GM23338 (cell line): ENCODE data around the gene ITIH5. TPM values are rescaled to one million over a fixed set of nuclear protein-coding genes. Genes with fewer than 3 reads are reported as not detected.

Source experiments
- ATAC-seq: fragments of 200-7000 bp; cut with Tn5 transposase; 3 replicates; pipeline ENCODE4 v1.9.1; 2020
- DNase-seq: peaks from one replicate; pipeline ENCODE4 v3.0.0-alpha.2; 2015; ENCODE audit warnings: low spot score
- H2AFZ ChIP-seq: fragments of 200-600 bp; sonication (generic); 2 replicates; pipeline ENCODE4 v1.8.0; 2016; ENCODE audit warnings: antibody characterized with exemption, mild to moderate bottlenecking, moderate library complexity
- H3F3A ChIP-seq: fragments of 200-600 bp; sonication (generic); replicated peaks from 2 replicates; pipeline ENCODE4 v1.8.0; 2017; ENCODE audit warnings: antibody characterized with exemption, mixed run types, low read depth
- H3K27ac ChIP-seq: fragments of 200-600 bp; sonication (generic); 2 replicates; pipeline ENCODE4 v1.6.1; 2016; ENCODE audit warnings: low read depth
- H3K27me3 ChIP-seq: fragments of 200-600 bp; sonication (generic); 2 replicates; pipeline ENCODE4 v1.8.0; 2016; ENCODE audit warnings: mild to moderate bottlenecking, mixed run types, moderate library complexity; ENCODE audit not compliant: insufficient read depth
- H3K36me3 ChIP-seq: fragments of 200-600 bp; sonication (generic); 2 replicates; pipeline ENCODE4 v1.8.0; 2016; ENCODE audit warnings: mild to moderate bottlenecking; ENCODE audit not compliant: insufficient read depth
- H3K4me1 ChIP-seq: fragments of 200-600 bp; sonication (generic); 2 replicates; pipeline ENCODE4 v1.8.0; 2016; ENCODE audit warnings: mild to moderate bottlenecking, moderate library complexity; ENCODE audit not compliant: insufficient read depth
- H3K4me2 ChIP-seq: fragments of 200-600 bp; sonication (generic); 2 replicates; pipeline ENCODE4 v1.7.1; 2017; ENCODE audit warnings: mixed run types
- H3K4me3 ChIP-seq: fragments of 200-600 bp; sonication (generic); 2 replicates; pipeline ENCODE4 v1.6.1; 2016; ENCODE audit warnings: mixed run types
- H3K79me2 ChIP-seq: fragments of 200-600 bp; sonication (generic); replicated peaks from 2 replicates; pipeline ENCODE4 v1.8.0; 2017; ENCODE audit warnings: mild to moderate bottlenecking; ENCODE audit not compliant: insufficient read depth
- H3K9me2 ChIP-seq: fragments of 200-600 bp; sonication (generic); 2 replicates; pipeline ENCODE4 v1.8.0; 2017; ENCODE audit not compliant: insufficient read depth
- H4K20me1 ChIP-seq: fragments of 200-600 bp; sonication (generic); replicated peaks from 2 replicates; pipeline ENCODE4 v1.8.0; 2017; ENCODE audit warnings: mild to moderate bottlenecking; ENCODE audit not compliant: insufficient read depth
- H3K27ac Mint-ChIP-seq: 2 replicates; pipeline ENCODE4 v1.8.0; 2020; ENCODE audit warnings: inconsistent platforms, mild to moderate bottlenecking, moderate library complexity, mixed read lengths
- H3K27me3 Mint-ChIP-seq: 3 replicates; pipeline ENCODE4 v1.8.0; 2022; ENCODE audit warnings: low read depth, mild to moderate bottlenecking, moderate library complexity, mixed read lengths, inconsistent platforms; ENCODE audit not compliant: insufficient read depth, poor library complexity
- H3K36me3 Mint-ChIP-seq: 3 replicates; pipeline ENCODE4 v1.8.0; 2021; ENCODE audit warnings: low read depth, mild to moderate bottlenecking, inconsistent platforms, moderate library complexity, mixed read lengths
- H3K4me1 Mint-ChIP-seq: 3 replicates; pipeline ENCODE4 v1.8.0; 2020; ENCODE audit warnings: mild to moderate bottlenecking, inconsistent platforms, mixed read lengths
- H3K4me3 Mint-ChIP-seq: 3 replicates; pipeline ENCODE4 v1.8.0; 2021; ENCODE audit warnings: moderate library complexity, mild to moderate bottlenecking, inconsistent platforms, mixed read lengths
- H3K9me3 Mint-ChIP-seq: 3 replicates; pipeline ENCODE4 v1.8.0; 2020; ENCODE audit warnings: moderate library complexity, mild to moderate bottlenecking, inconsistent platforms, mixed read lengths
- CREB1 ChIP-seq: fragments of 250-450 bp; sonication (Bioruptor Pico); IDR thresholded peaks from 2 replicates; pipeline ENCODE4 v1.5.0; 2020; ENCODE audit warnings: low read depth, mild to moderate bottlenecking, moderate library complexity
- polyA plus RNA-seq: library from polyadenylated mRNA; unstranded; fragments of >200 nt; fragmentation: Nextera tagmentation; extraction: Ambion mirVana; gene quantifications from 2 replicates; pipeline ENCODE4 v1.2.1, GENCODE V29; 2016
- total RNA-seq: library from RNA; depleted of rRNA; stranded (reverse); fragments of >200 nt; shearing (Covaris generic); gene quantifications from 2 replicates; pipeline ENCODE4 v1.2.3, GENCODE V29; 2014; rRNA removed
- TF ChIP-seq, protein P1 (sequence below): IDR thresholded peaks from 2 replicates; pipeline ENCODE4 v1.6.1; 2016; ENCODE audit warnings: antibody characterized with exemption

Gene ITIH5
- total and polyA plus RNA-seq, 2 experiments from 2014 or later, result 0.99 to 2.2 TPM

DNA sequence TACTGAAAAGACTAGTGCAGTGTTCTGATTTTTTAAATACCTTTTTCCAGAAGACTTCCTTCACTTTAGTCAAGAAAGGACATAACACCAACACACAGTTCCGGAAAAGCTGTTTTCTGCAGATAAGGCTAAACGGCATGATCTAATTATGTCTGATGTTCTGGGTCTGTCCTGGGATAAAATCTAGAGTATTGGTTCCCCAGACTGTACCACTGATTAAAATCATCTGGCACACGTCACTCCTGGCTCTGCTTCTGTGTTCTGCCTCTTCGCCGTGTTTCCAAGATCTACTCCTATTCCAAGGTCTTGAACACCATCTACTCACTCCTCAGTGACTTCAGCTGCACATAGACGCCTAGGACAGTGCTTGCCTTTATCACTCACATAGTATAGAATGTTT, 155.2 kb downstream of the ITIH5 start:
- no peak overlapping the region for H3K27ac Mint-ChIP-seq
- ATAC-seq, result no peak
- TF ChIP-seq CREB1 (CRISPR knock-in tag), result no peak
- TF ChIP-seq, protein P1, sequence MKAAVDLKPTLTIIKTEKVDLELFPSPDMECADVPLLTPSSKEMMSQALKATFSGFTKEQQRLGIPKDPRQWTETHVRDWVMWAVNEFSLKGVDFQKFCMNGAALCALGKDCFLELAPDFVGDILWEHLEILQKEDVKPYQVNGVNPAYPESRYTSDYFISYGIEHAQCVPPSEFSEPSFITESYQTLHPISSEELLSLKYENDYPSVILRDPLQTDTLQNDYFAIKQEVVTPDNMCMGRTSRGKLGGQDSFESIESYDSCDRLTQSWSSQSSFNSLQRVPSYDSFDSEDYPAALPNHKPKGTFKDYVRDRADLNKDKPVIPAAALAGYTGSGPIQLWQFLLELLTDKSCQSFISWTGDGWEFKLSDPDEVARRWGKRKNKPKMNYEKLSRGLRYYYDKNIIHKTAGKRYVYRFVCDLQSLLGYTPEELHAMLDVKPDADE, result no peak

More for the DNA sequence above, 155.2 kb downstream of the ITIH5 start:
- H3K27me3 ChIP-seq, result no peaks in the 10 kb centered on the region
- H3K4me3 ChIP-seq, result no peak overlapping the region
- no peaks in the 10 kb centered on the region for H4K20me1 ChIP-seq
- H3K79me2 ChIP-seq, result no peaks in the 10 kb centered on the region
- peaks cover 25% of the 10 kb centered on the region for H3K36me3 Mint-ChIP-seq
- H3F3A ChIP-seq, result no peaks in the 10 kb centered on the region
- no peak for DNase-seq
- no peak overlapping the region for H3K4me2 ChIP-seq
- no peak overlapping the region for H3K27ac ChIP-seq
- no peak overlapping the region for H2AFZ ChIP-seq
- no peaks in the 10 kb centered on the region for H3K27me3 Mint-ChIP-seq
- H3K4me1 Mint-ChIP-seq, result peaks cover 4% of the 10 kb centered on the region
- no peak overlapping the region for H3K4me3 Mint-ChIP-seq
- H3K4me1 ChIP-seq, result no peaks in the 10 kb centered on the region
- H3K36me3 ChIP-seq, result no peaks in the 10 kb centered on the region
- H3K9me3 Mint-ChIP-seq, result peaks cover 30% of the 10 kb centered on the region
- no peaks in the 10 kb centered on the region; the same call in 1 of the 2 replicates for H3K9me2 ChIP-seq

Other genes with a start within 250 kb of the ITIH5 start
- not detected in 2 replicates for gene ITIH2, start 36.4 kb upstream of the ITIH5 start, total RNA-seq
- gene ITIH2, start 36.4 kb upstream of the ITIH5 start, polyA plus RNA-seq, result 0.10 TPM in 1 of 2 replicates, not detected in the other
- gene KIN, start 121.0 kb upstream of the ITIH5 start, total RNA-seq, result 8.5 and 11.0 TPM in 2 replicates
- 31.7 and 34.8 TPM in 2 replicates for gene KIN, start 121.0 kb upstream of the ITIH5 start, polyA plus RNA-seq
- gene ATP5F1C, start 121.2 kb upstream of the ITIH5 start, total RNA-seq, result 332 and 339 TPM in 2 replicates
- 519 and 537 TPM in 2 replicates for gene ATP5F1C, start 121.2 kb upstream of the ITIH5 start, polyA plus RNA-seq
- gene TAF3, start 151.5 kb upstream of the ITIH5 start, total RNA-seq, result 5.6 and 6.4 TPM in 2 replicates
- 12.3 and 15.2 TPM in 2 replicates for gene TAF3, start 151.5 kb upstream of the ITIH5 start, polyA plus RNA-seq